Naive B cell (primary cell): ENCODE results near the gene MRGPRX2. TPM values are rescaled to one million over a fixed set of nuclear protein-coding genes. Genes with fewer than 3 reads are reported as not detected.

Experiments used
- ATAC-seq, 2 donors: fragments of 150-1000 bp; cut with Tn5 transposase; 2 replicates each; pipeline ENCODE4 v1.10.0; 2021; ENCODE audit warnings: low read depth in 2 of 2, mild to moderate bottlenecking in 2 of 2, moderate library complexity in 2 of 2
- DNase-seq: peaks from one replicate; pipeline ENCODE4 v3.0.0; 2022
- H3K27ac Mint-ChIP-seq, 6 donors: one replicate each; pipeline ENCODE4 v1.8.0; 2020 to 2022; ENCODE audit warnings: mild to moderate bottlenecking in 6 of 6, mixed read lengths in 6 of 6, moderate library complexity in 5 of 6, inconsistent platforms in 2 of 6
- H3K27me3 Mint-ChIP-seq, 3 donors: one replicate each; pipeline ENCODE4 v1.8.0; 2021 to 2022; ENCODE audit warnings: mixed read lengths in 3 of 3, mild to moderate bottlenecking in 1 of 3
- H3K36me3 Mint-ChIP-seq, 2 donors: one replicate each; pipeline ENCODE4 v1.8.0; 2020 to 2022; ENCODE audit warnings: mixed read lengths in 2 of 2, inconsistent platforms in 1 of 2, mild to moderate bottlenecking in 1 of 2
- H3K4me1 Mint-ChIP-seq, 3 donors: one replicate each; pipeline ENCODE4 v1.8.0; 2020 to 2022; ENCODE audit warnings: mixed read lengths in 3 of 3, inconsistent platforms in 1 of 3, mild to moderate bottlenecking in 1 of 3, moderate library complexity in 1 of 3
- H3K4me3 Mint-ChIP-seq, 8 donors: one replicate each; pipeline ENCODE4 v1.8.0; 2020 to 2022; ENCODE audit warnings: mild to moderate bottlenecking in 8 of 8, mixed read lengths in 8 of 8, moderate library complexity in 8 of 8, inconsistent platforms in 2 of 8
- H3K9me3 Mint-ChIP-seq, 7 donors: one replicate each; pipeline ENCODE4 v1.8.0; 2020 to 2022; ENCODE audit warnings: mixed read lengths in 7 of 7, mild to moderate bottlenecking in 5 of 7, inconsistent platforms in 2 of 7, moderate library complexity in 1 of 7
- polyA plus RNA-seq, 6 donors: library from polyadenylated mRNA; unstranded; fragments of 300-500 nt; fragmentation: Illumina TruSeq; gene quantifications; one replicate each; pipeline ENCODE4 v1.2.3, GENCODE V29; 2021; ENCODE audit warnings: low read depth in 6 of 6

Gene MRGPRX2
- polyA plus RNA-seq: not detected

GRCh38 chr11:19060629-19061028, at the start of gene MRGPRX2:
MRGPRX2 (minus strand) TSS chr11:19060717; CDS start chr11:19056402, 4,315 bp downstream.
- DNase-seq (no peak), ATAC-seq (no peak)
- Mint-ChIP-seq H3K27me3 (peaks cover 21 to 41% (median 24%) of the 10 kb centered on the region in 3 donors), H3K4me1 (no peaks in the 10 kb centered on the region), H3K36me3 (no peaks in the 10 kb centered on the region), H3K27ac (no peak within 1 kb of the TSS), H3K9me3 (peaks cover 0 to 2% (median 0%) of the 10 kb centered on the region in 7 donors), H3K4me3 (no peak within 1 kb of the TSS)

GRCh38 chr11:19110295-19110694, 49.8 kb upstream of the MRGPRX2 start:
- no peaks in the 10 kb centered on the region for H3K9me3 Mint-ChIP-seq
- H3K27me3 Mint-ChIP-seq: peaks cover 27 to 35% (median 34%) of the 10 kb centered on the region in 3 donors
- peaks cover 0 to 5% (median 0%) of the 10 kb centered on the region in 3 donors for H3K4me1 Mint-ChIP-seq
- DNase-seq (no peak), ATAC-seq (no peak)
- no peak overlapping the region for H3K4me3 Mint-ChIP-seq
- H3K36me3 Mint-ChIP-seq: no peaks in the 10 kb centered on the region
- H3K27ac Mint-ChIP-seq: no peak overlapping the region

- DNase-seq (no peak), ATAC-seq (no peak)
- H3K27ac Mint-ChIP-seq: no peak overlapping the region
- H3K36me3 Mint-ChIP-seq: no peaks in the 10 kb centered on the region
- H3K4me1 Mint-ChIP-seq: peaks cover 0 to 5% (median 0%) of the 10 kb centered on the region in 3 donors
- no peak overlapping the region for H3K4me3 Mint-ChIP-seq
- no peaks in the 10 kb centered on the region for H3K9me3 Mint-ChIP-seq
- H3K27me3 Mint-ChIP-seq: peaks cover 27 to 44% (median 36%) of the 10 kb centered on the region in 3 donors
These were observed 46.6 kb upstream of the MRGPRX2 start for GRCh38 chr11:19107125-19107524.

GRCh38 chr11:19105011-19105410, 44.5 kb upstream of the MRGPRX2 start:
- Mint-ChIP-seq H3K27ac (no peak overlapping the region), H3K4me3 (no peak overlapping the region), H3K9me3 (peaks cover 0 to 11% (median 4%) of the 10 kb centered on the region in 7 donors), H3K27me3 (peaks cover 23 to 33% (median 28%) of the 10 kb centered on the region in 3 donors), H3K36me3 (no peaks in the 10 kb centered on the region), H3K4me1 (peaks cover 0 to 5% (median 0%) of the 10 kb centered on the region in 3 donors)
- DNase-seq (no peak), ATAC-seq (no peak)

GRCh38 chr11:19102521-19102900, 42.0 kb upstream of the MRGPRX2 start:
- H3K36me3 Mint-ChIP-seq: no peaks in the 10 kb centered on the region

GRCh38 chr11:19101796-19102520, 41.4 kb upstream of the MRGPRX2 start:
- Mint-ChIP-seq H3K27ac (no peak overlapping the region), H3K4me1 (no peaks in the 10 kb centered on the region), H3K4me3 (no peak overlapping the region), H3K27me3 (peaks cover 19 to 26% (median 20%) of the 10 kb centered on the region in 3 donors), H3K9me3 (peaks cover 0 to 11% (median 4%) of the 10 kb centered on the region in 7 donors), H3K36me3 (no peaks in the 10 kb centered on the region)
- no peak for ATAC-seq
- no peak for DNase-seq

More at GRCh38 chr11:19102521-19102900, 42.0 kb upstream of the MRGPRX2 start:
- Mint-ChIP-seq H3K27ac (no peak overlapping the region), H3K4me1 (no peaks in the 10 kb centered on the region), H3K9me3 (peaks cover 0 to 11% (median 4%) of the 10 kb centered on the region in 7 donors), H3K4me3 (no peak overlapping the region), H3K27me3 (peaks cover 20 to 25% (median 21%) of the 10 kb centered on the region in 3 donors)
- DNase-seq: no peak
- ATAC-seq: no peak

- DNase-seq (no peak), ATAC-seq (no peak)
- Mint-ChIP-seq H3K27me3 (peaks cover 15 to 34% (median 26%) of the 10 kb centered on the region in 3 donors), H3K4me3 (no peak overlapping the region), H3K27ac (no peak overlapping the region), H3K4me1 (no peaks in the 10 kb centered on the region), H3K9me3 (peaks cover 0 to 11% (median 4%) of the 10 kb centered on the region in 7 donors), H3K36me3 (no peaks in the 10 kb centered on the region)
These were observed 40.4 kb upstream of the MRGPRX2 start for GRCh38 chr11:19100885-19101284.

- no peak for DNase-seq
- peaks cover 11 to 36% (median 29%) of the 10 kb centered on the region in 3 donors for H3K27me3 Mint-ChIP-seq
- no peak for ATAC-seq
- peaks cover 0 to 11% (median 4%) of the 10 kb centered on the region in 7 donors for H3K9me3 Mint-ChIP-seq
- H3K27ac Mint-ChIP-seq: no peak overlapping the region
- H3K4me1 Mint-ChIP-seq: no peaks in the 10 kb centered on the region
- no peak overlapping the region for H3K4me3 Mint-ChIP-seq
- H3K36me3 Mint-ChIP-seq: no peaks in the 10 kb centered on the region
These were observed 38.6 kb upstream of the MRGPRX2 start for GRCh38 chr11:19099093-19099492.

GRCh38 chr11:19094859-19095258, 34.3 kb upstream of the MRGPRX2 start:
- H3K27ac Mint-ChIP-seq: no peak overlapping the region
- DNase-seq (no peak), ATAC-seq (no peak)
- H3K4me1 Mint-ChIP-seq: no peaks in the 10 kb centered on the region
- H3K4me3 Mint-ChIP-seq: no peak overlapping the region
- H3K36me3 Mint-ChIP-seq: no peaks in the 10 kb centered on the region
- peaks cover 0 to 3% (median 0%) of the 10 kb centered on the region in 7 donors for H3K9me3 Mint-ChIP-seq
- H3K27me3 Mint-ChIP-seq: peaks cover 10 to 45% (median 45%) of the 10 kb centered on the region in 3 donors

- Mint-ChIP-seq H3K27ac (no peak overlapping the region), H3K9me3 (peaks cover 0 to 3% (median 0%) of the 10 kb centered on the region in 7 donors), H3K4me1 (no peaks in the 10 kb centered on the region), H3K36me3 (no peaks in the 10 kb centered on the region), H3K27me3 (peaks cover 15 to 51% (median 50%) of the 10 kb centered on the region in 3 donors), H3K4me3 (no peak overlapping the region)
- DNase-seq: no peak
- no peak for ATAC-seq
These were observed 33.5 kb upstream of the MRGPRX2 start for GRCh38 chr11:19093976-19094375.

GRCh38 chr11:19092850-19093249, 32.3 kb upstream of the MRGPRX2 start:
- ATAC-seq (no peak), DNase-seq (no peak)
- Mint-ChIP-seq H3K4me1 (no peaks in the 10 kb centered on the region), H3K9me3 (peaks cover 0 to 3% (median 0%) of the 10 kb centered on the region in 7 donors), H3K27ac (no peak overlapping the region), H3K36me3 (no peaks in the 10 kb centered on the region), H3K27me3 (peaks cover 18 to 47% (median 46%) of the 10 kb centered on the region in 3 donors), H3K4me3 (peak overlapping the region in 1 of 8 donors; percentile 22)

GRCh38 chr11:19092342-19092741, 31.8 kb upstream of the MRGPRX2 start:
- H3K36me3 Mint-ChIP-seq: no peaks in the 10 kb centered on the region
- H3K27me3 Mint-ChIP-seq: peaks cover 18 to 42% (median 41%) of the 10 kb centered on the region in 3 donors
- no peak overlapping the region for H3K4me3 Mint-ChIP-seq
- ATAC-seq: no peak
- H3K9me3 Mint-ChIP-seq: no peaks in the 10 kb centered on the region
- no peaks in the 10 kb centered on the region for H3K4me1 Mint-ChIP-seq
- H3K27ac Mint-ChIP-seq: no peak overlapping the region
- DNase-seq: no peak

- Mint-ChIP-seq H3K27ac (no peak overlapping the region), H3K4me1 (no peaks in the 10 kb centered on the region)
These were observed 30.8 kb upstream of the MRGPRX2 start for GRCh38 chr11:19091366-19091765.

GRCh38 chr11:19089421-19089820, 28.9 kb upstream of the MRGPRX2 start:
- DNase-seq: no peak
- Mint-ChIP-seq H3K4me1 (no peaks in the 10 kb centered on the region), H3K9me3 (peaks cover 0 to 10% (median 3%) of the 10 kb centered on the region in 7 donors), H3K36me3 (peaks cover 6 to 12% of the 10 kb centered on the region in 2 donors), H3K27ac (no peak overlapping the region), H3K27me3 (peaks cover 24 to 37% (median 36%) of the 10 kb centered on the region in 3 donors), H3K4me3 (no peak overlapping the region)
- no peak for ATAC-seq

More at GRCh38 chr11:19091366-19091765, 30.8 kb upstream of the MRGPRX2 start:
- ATAC-seq (no peak), DNase-seq (no peak)
- Mint-ChIP-seq H3K36me3 (peaks cover 6 to 9% of the 10 kb centered on the region in 2 donors), H3K4me3 (no peak overlapping the region), H3K27me3 (peaks cover 21 to 42% (median 41%) of the 10 kb centered on the region in 3 donors), H3K9me3 (peaks cover 0 to 9% (median 2%) of the 10 kb centered on the region in 7 donors)
